CD4-positive, alpha-beta T cell treated with Interleukin-1 beta for 1 hour (primary cell): ENCODE data around the gene EIF1AX.
"Not testable (repeated sequence)": the region's sequence is repeated elsewhere in the genome, so short reads cannot be mapped to it uniquely, and the experiment has no call there.

Experiments used
- DNase-seq, 2 donors: peaks; one replicate each; pipeline ENCODE4 v3.0.0-alpha.2; 2020 to 2022

Gene EIF1AX, protein sequence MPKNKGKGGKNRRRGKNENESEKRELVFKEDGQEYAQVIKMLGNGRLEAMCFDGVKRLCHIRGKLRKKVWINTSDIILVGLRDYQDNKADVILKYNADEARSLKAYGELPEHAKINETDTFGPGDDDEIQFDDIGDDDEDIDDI

DNA sequence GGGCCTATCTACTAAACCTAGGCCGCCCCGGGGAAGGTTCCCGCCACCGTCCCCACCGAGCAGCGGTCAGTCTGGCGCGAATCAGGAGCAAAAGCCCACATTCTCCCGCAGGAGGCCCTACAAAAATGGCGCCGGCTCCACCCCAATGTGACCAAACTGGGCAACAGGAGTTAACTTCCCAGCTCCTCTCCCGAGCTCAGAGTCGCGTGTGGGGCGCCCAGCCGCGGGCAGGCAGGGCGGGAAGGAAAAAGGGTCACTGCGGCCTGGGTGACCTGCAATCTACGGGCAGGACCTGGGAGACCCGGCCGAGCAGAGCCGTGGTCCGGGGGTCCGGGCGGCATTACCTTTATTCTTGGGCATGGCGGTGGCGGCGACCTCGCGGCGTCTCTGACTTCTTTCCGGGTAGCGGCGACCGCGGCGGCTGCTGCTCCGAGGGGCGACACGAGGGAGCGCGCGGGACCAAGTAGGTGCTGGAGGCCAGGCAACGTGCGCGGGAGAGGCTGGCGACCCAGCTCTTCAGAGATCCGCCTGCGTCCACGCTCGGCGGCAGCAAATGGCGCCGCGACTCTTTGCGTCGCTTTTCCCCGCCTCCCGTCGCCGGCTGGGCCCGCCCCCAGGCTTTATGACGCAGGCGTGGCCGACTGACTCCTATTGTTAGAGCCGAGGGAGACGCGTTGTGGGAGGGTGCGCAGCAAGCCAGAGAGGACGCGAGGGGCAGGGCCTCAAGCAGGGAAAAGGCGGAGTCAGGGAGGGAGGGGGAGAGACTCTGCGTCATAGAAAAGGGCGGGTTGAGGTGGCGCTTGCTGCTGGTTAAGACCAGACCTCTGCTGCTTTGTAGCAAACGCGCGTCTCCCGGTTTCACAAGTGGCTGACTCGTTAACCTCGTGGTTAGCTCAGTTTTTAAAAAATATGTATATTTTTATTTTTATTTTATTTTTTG is at the start of gene EIF1AX:
EIF1AX (minus strand) TSS at position 558 of the 940 bp plus-strand sequence; CDS start at position 360, 198 bp downstream.
- peak; percentile 96 to 99 for DNase-seq

DNA sequence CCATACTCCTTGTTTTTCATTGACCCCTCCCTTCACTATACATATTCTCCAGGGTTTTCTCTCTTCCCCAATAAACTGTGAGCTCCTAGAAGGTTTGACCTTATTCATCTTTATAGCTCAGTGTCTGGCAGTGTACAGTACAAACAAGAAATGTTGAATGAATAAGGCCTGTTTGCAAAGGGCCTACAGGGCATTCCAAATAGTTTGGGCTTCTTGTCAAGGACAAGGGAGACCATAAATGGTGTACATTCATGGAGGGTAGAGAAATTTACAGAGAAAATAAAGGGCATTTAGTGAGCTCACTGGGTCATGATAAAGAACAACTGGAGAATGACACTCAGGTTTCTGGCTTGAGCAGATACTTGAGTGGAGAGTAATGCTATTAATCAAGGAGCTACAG is 47.5 kb upstream of the EIF1AX start:
- no peak for DNase-seq

DNA sequence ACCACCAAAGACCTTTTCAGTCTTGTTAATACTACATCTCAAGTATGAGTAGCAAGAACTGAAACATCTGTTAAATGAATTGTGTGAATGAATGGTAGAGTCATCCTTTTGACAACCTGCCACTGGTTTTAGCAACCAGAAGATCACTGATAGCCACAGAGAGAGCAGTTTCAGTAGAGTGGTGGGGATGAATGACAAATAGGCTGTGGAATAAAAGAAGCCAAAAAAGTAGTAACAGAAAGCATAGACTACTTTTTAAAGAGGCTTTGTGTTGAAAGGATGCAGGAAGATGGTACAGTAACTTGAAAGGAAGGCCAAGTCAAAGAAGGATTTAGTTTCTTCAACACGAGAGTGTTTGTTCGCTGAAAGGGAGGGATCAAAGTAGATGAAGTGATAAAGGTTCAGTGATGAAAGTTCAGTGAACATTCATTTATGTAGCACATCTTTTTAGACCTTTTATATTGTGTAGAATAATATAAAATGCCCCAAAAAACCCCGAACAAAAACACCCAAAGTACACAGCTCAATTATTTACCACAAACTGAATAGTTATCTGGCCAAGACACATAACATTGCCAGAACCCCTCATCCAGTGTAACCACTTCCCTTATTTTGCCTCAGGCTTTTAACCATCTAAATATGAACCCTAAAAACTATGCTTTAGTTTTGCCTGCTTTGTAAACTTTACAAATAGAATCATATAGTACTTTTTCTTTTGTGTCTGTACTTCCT is 40.1 kb upstream of the EIF1AX start:
- DNase-seq = no peak

- DNase-seq = no peak
Measured at GRCh38 chrX:20177093-20177492, 35.5 kb upstream of the EIF1AX start.

DNA sequence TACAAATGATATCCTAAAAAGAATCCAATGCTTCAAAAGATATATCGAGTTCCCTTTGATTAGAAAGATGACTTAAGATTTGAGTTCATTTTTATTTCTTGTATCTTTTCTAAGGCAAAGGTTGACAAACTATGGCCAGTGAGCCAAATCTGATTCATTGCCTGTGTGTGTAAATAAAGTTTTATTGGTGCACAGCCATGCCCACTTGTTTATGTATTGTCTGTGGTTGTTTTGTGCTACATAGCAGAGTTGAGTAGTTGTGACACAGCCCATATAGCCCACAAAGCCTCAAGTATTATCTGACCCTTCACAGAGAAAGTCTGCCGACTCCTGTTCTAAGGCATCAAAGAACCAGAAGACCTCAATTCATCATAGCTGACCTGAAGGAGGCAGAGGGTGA is 32.2 kb upstream of the EIF1AX start:
- DNase-seq = no peak

- DNase-seq = no peak
Measured at GRCh38 chrX:20173313-20173712, 31.7 kb upstream of the EIF1AX start.

DNA sequence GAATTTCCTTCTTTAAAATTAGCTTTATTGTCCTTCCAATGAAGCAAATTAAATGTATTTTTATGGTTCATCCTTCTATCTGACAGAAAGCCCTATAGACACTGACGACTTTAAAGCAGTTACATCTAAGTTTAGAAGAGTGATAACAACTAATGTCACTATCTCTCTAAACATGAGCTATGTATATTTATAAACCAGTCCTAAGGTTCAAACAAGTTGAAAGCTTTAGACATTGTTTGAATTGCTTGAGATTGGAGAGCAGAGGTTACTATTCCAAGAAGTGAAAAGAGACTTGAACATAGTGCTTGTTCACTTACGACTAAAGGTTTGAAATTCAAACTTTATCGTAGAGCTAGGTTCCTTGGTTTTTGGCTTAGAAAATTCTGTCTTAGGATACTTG is 30.2 kb upstream of the EIF1AX start:
- DNase-seq = no peak

DNA sequence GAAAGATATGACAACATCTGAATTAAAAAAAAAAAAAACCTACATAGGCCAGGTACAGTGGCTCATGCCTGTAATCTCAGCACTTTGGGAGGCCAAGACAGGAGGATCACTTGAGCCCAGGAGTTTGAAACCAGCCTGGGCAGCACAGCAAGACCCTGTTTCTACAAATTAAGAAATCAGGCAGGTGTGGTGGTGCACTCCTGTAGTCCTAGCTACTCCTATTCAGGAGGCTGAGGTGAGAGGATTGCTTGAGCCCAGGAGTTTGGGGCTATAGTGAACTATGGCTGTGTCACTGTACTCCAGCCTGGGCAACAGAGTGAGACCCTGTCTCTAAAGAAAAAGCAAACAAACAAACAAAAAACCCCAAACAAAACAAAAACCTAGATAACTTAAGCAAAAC is 20.9 kb upstream of the EIF1AX start:
- not testable (repeated sequence) for DNase-seq

DNA sequence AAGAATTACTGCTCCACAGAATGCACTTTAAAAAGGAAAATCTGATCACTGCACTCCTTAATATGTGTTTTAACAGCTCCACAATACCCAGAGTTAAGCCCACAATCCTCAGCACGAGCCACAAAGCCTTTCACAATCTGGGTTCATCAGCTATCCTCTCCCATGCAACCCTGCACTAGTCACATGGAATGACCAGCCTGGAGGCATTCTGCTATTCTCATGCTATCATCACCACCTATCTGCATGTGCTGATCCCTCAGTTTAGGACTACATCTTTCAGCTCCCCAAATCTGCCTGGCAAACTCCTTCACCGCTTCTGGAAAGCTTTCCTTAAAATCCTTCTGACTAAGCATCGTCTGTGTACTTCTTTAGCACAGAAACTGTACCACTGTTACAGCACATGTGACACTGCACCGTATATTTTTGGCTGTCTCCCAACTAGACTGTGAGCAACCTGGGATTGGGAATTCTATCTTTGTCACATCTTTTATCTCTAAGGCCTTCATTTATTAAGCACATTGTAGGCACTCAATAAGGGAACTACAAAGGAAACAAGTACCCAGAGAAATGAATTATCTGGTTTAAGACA is 18.3 kb upstream of the EIF1AX start:
- DNase-seq = no peak

GRCh38 chrX:20151689-20152088 is 10.1 kb upstream of the EIF1AX start:
- DNase-seq = no peak

DNA sequence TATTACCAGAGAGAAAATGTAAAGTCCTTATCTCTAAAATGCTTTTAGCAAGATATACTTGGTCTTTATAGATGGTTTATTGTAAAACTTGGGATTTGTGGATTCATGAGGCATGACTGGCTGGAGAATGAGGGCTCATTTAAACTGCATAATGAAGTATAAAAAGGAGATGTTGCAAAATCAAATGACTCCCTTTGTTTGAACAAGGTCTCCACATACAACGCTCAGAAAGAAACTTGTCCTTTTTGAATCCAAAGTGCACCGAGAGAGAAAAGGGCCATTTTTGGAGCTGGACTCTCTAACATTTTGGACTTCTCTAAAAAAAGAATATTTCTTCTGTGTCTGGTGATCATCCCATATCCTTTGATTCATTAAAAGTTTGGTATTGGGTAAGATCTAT is 7.7 kb upstream of the EIF1AX start:
- no peak for DNase-seq

DNA sequence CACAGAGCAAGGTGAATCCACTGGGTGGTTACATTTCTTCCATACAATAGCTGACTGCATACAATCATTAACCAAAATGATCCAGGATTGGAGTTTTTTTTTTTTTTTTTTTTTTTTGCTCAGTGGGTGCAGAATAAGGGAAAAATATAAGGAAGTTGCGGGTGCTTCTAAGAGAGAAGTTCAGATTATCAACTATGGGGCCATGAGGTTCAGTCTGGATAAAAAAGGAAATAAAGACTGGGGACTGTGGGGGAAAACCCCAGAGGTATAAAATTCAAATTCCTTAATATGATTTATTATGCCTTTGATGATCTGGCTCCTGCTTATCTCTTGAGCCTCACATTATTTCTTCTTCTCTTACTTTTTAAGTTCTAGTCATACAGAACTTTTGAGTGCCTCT is 5.9 kb upstream of the EIF1AX start:
- no peak for DNase-seq

DNA sequence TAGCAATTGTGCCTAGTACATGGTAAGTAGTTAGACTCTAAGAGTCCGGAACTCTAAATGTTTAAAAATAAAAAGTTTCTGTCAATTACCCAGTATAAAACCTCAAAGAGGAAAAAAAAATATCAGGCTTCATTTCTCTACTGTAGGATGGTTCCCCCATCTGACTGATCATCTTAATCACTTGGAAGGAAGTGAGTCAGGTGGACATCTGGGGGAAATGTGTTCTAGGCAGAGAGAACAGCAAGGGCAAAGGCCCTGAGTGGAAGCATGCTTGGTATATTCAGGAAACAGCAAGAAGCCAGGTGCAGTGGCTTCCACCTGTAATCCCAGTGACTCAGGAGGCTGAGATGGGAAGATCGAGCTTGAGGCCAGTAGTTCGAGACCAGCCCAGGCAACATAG is 2.9 kb upstream of the EIF1AX start:
- no peak for DNase-seq

DNA sequence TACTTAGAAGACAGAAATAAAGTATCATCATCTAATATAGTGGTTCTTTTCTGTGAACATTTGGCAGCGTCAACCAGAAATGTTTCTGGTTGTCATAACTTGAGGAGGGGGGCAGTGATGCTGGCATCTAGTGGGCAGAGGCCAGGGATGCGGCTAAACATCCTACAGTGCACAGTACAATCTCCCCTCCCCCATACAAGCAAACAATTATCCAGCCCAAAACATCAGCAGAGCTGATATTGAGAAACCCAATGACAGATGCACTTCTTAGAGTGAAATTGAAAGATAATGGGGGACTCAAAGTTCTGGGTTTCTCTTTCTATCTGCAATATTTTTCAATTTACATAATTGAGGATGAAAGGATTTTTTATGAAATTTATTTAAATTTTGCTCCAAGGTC is 1.9 kb upstream of the EIF1AX start:
- DNase-seq = no peak

DNA sequence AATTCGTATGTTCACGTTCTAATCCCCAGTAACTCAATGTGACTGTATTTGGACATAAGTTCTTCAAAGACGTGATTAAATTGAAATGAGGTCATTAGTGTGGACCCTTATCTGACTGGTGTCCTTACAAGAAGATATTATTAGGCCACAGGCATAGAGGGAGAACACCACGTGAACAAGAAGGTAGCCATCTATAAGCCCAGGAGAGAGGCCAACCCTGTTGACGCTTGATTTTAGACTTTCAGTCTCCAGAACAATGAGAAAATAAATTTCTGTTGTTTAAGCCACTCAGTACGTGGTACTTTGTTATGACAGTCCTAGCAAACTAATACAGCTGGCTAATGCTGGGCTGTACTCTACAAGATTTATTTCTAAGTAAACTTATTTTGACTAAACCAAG is 1.5 kb upstream of the EIF1AX start:
- no peak for DNase-seq

DNA sequence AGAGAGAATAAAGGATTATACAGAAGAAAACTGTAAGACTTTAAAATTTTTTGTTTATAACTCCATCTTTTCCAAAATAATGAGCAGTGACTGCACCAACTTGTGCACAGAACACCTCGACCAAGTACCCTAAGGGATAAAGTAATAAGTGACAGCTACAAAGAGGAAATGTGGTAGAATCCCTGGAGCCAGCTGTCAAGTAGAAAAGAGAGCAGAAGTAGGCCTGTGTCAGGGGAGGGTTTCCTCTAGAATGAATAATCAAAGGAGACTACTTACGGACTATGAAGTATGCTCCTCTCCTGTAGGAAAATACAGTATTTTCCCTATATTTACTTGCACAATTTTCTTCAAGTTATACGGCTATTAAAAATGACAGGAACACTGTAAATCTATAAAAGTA is 1.2 kb downstream of the EIF1AX start:
- no peak for DNase-seq

DNA sequence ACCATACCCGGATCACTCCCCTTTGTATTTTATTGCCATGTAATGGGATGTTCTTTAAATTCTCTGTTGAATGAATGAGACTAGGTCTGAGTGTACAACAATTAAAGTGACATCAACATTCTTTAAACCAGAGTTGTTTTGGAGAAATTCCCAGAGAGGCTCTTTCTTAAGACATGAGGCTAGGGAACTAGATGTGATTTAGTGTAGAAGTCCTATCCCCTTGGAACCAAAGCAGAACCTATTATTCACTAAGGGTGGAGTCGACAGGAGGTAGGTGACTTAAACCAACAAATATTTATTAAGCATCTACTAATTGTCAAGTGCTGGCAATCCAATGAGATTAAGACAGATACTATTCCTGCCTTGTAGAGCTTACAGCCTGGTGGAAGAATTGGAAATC is 1.7 kb downstream of the EIF1AX start:
- DNase-seq = no peak

DNA sequence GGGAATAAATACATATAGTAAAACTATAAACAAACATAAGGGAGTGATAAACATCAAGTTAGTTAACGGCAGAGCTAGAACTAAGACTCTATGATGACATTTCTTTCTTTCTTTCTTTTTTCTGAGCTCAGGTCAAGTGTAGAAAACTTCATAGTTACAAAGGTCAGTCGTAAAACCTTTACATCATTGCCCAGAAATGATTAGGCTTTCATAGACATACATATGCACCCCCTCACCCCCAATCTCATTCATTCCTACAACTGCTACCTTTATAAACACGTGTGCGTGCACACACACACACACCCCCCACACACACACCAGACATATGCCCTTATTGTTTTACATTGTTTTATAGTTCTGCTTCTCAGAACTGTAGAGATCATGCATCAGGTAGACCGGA is 5.7 kb downstream of the EIF1AX start:
- no peak for DNase-seq

- no peak for DNase-seq
Measured at GRCh38 chrX:20132666-20133065, 9.0 kb downstream of the EIF1AX start.

GRCh38 chrX:20130357-20130756 is 11.3 kb downstream of the EIF1AX start:
- DNase-seq = no peak

DNA sequence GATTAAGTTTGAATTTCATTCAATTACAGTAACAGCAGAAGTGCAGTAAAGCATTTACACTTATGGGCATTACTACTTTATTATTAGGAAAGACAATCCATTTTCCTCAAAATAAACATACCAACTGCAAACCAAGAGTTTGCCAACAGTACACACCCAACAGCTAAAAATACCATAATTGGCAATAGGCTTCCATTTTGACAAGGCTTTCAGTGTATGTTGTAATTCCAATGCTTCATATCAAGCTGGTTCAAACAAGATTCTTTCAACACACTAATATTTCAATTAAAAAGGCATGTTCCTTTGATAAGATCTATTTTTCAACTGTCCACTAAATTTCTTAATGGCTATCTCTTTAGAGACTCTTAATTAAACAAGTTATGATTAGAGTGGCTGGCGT is 12.1 kb downstream of the EIF1AX start:
- DNase-seq = no peak

DNA sequence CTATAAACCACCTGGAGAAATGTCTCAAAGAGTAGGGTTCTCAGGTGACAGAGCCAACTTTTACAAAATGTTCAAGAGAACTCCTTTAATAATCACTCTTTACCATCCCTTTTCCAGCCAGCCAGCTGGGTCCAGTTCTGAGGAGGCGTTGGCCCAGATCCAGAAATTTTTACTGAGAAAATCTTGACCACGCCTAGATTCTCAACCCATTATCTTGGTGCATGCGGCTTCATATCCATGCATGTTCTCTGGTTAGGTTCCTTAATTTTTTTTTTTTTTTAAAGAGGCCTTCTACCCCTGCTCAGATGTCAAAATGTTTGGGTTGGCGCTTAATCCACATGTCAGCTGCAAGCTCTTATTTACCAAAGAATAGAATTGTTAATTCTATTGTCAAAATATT is 13.0 kb downstream of the EIF1AX start:
- DNase-seq = no peak

DNA sequence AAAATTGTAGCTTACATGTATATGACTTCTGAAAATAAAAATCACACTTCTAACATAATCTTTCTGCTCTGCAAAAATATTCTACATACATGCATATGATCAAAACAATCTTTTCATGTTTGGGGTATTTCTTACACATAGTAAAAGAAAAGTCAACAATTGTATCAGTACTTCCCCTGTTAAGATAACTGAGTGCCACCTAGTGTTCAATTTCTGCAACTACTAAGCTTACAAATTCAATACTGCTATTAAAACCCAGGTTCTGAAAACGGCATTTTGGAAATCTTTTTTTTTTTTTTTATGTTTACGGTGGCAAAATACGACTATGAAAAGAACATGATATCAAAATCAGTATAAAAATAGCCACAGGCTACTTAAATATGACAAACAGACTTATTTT is 14.2 kb downstream of the EIF1AX start:
- DNase-seq = not testable (repeated sequence)
